SK-N-MC (cell line): ENCODE data around the gene TNFAIP2.

Experiments
- EZH2 ChIP-seq: fragments of 200-600 bp; sonication (generic); IDR thresholded peaks from one replicate; pipeline ENCODE4 v1.6.1; 2017; ENCODE audit warnings: antibody characterized with exemption
- FOXP2 ChIP-seq: optimal IDR thresholded peaks from 2 replicates; pipeline ENCODE3; 2011; ENCODE audit warnings: mild to moderate bottlenecking, moderate library complexity; ENCODE audit not compliant: insufficient read depth; ENCODE audit errors: extremely low read length, control extremely low read depth
- POLR2AphosphoS5 ChIP-seq: IDR thresholded peaks from 2 replicates; pipeline ENCODE4 v1.6.1; 2012; ENCODE audit warnings: mild to moderate bottlenecking, low read depth, low read length, borderline replicate concordance

- TF ChIP-seq POLR2AphosphoS5 (no peak), EZH2 (no peak), FOXP2 (no peak)
These were observed 35.9 kb upstream of the TNFAIP2 start for GRCh38 chr14:103087343-103087835.
